ENCODE results near the gene DNAAF1. TPM values are rescaled to one million over a fixed set of nuclear protein-coding genes. Genes with fewer than 3 reads are reported as not detected.

Gene DNAAF1
- total RNA-seq, 1 experiment from 2014 or later: not detected

GRCh38 chr16:84176192-84177053, 31.3 kb downstream of the DNAAF1 start:
- Mint-ChIP-seq H3K27ac (ENCODE audit: low read depth, unreplicated experiment) (peak overlapping the region; percentile 85), H3K4me1 (ENCODE audit: insufficient read depth, unreplicated experiment) (peaks cover 6% of the 10 kb centered on the region), H3K36me3 (ENCODE audit: insufficient read depth, unreplicated experiment) (peaks cover 6% of the 10 kb centered on the region), H3K27me3 (ENCODE audit: insufficient read depth, unreplicated experiment) (no peaks in the 10 kb centered on the region), H3K4me3 (ENCODE audit: unreplicated experiment) (no peak overlapping the region), H3K9me3 (ENCODE audit: unreplicated experiment) (no peaks in the 10 kb centered on the region)
- TF ChIP-seq CTCF (IDR thresholded peaks at IDR 0.05; ENCODE audit: unreplicated experiment): no peak
- DNase-seq (ENCODE audit: unreplicated experiment): no peak
- POLR2A ChIA-PET: interaction anchor here (0.6 to 4.9 kb wide), 8 partner anchors 9 to 183 kb away, joined by 3 to 45 read pairs (median 3); partner anchors contain the start of genes MBTPS1 and TAF1C
- intact Hi-C loops (cut with micrococcal nuclease): loop anchor here (5.0 to 10.0 kb wide), 2 partner anchors 59 to 222 kb away; partner anchors contain the start of genes MBTPS1 and OSGIN1
- BruUV-seq (replicated peaks): no TSS peak
- CTCF ChIA-PET: interaction anchor here (0.7 to 5.3 kb wide), 22 partner anchors 8 to 1534 kb away, joined by 3 to 49 read pairs (median 6); partner anchors contain the start of gene TAF1C

GRCh38 chr16:84177741-84178073, 32.6 kb downstream of the DNAAF1 start:
- no peaks in the 10 kb centered on the region for H3K27me3 Mint-ChIP-seq (ENCODE audit: insufficient read depth, unreplicated experiment)
- intact Hi-C loops (cut with micrococcal nuclease): loop anchor here (5.0 to 10.0 kb wide), 2 partner anchors 60 to 223 kb away; partner anchors contain the start of genes MBTPS1 and OSGIN1

GRCh38 chr16:84178146-84178765, 33.1 kb downstream of the DNAAF1 start:
- Mint-ChIP-seq H3K36me3 (ENCODE audit: insufficient read depth, unreplicated experiment) (peaks cover 6% of the 10 kb centered on the region), H3K27ac (ENCODE audit: low read depth, unreplicated experiment) (no peak overlapping the region), H3K9me3 (ENCODE audit: unreplicated experiment) (no peaks in the 10 kb centered on the region), H3K27me3 (ENCODE audit: insufficient read depth, unreplicated experiment) (no peaks in the 10 kb centered on the region), H3K4me3 (ENCODE audit: unreplicated experiment) (no peak overlapping the region), H3K4me1 (ENCODE audit: insufficient read depth, unreplicated experiment) (peaks cover 6% of the 10 kb centered on the region)
- BruUV-seq (replicated peaks): no TSS peak
- DNase-seq (ENCODE audit: unreplicated experiment): no peak
- intact Hi-C loops (cut with micrococcal nuclease): loop anchor here (5.0 to 10.0 kb wide), 2 partner anchors 61 to 223 kb away; partner anchors contain the start of genes MBTPS1 and OSGIN1
- ChIA-PET POLR2A (interaction anchor here (1.0 to 4.9 kb wide), 3 partner anchors 8 to 61 kb away, joined by 3 to 45 read pairs (median 22); partner anchors contain the start of genes MBTPS1 and TAF1C), CTCF (interaction anchor here (0.6 to 5.3 kb wide), 7 partner anchors 10 to 1431 kb away, joined by 3 to 49 read pairs (median 4); partner anchors contain the start of gene TAF1C)
- TF ChIP-seq CTCF (IDR thresholded peaks at IDR 0.05; ENCODE audit: unreplicated experiment): no peak

More at GRCh38 chr16:84177741-84178073, 32.6 kb downstream of the DNAAF1 start:
- DNase-seq (ENCODE audit: unreplicated experiment): peak; percentile 36
- Mint-ChIP-seq H3K36me3 (ENCODE audit: insufficient read depth, unreplicated experiment) (peaks cover 6% of the 10 kb centered on the region), H3K4me1 (ENCODE audit: insufficient read depth, unreplicated experiment) (peaks cover 6% of the 10 kb centered on the region), H3K9me3 (ENCODE audit: unreplicated experiment) (no peaks in the 10 kb centered on the region), H3K4me3 (ENCODE audit: unreplicated experiment) (no peak overlapping the region), H3K27ac (ENCODE audit: low read depth, unreplicated experiment) (peak overlapping the region; percentile 85)
- POLR2A ChIA-PET: interaction anchor here (0.6 to 4.9 kb wide), 5 partner anchors 9 to 94 kb away, joined by 3 to 45 read pairs (median 3); partner anchors contain the start of genes MBTPS1 and TAF1C
- no peak for TF ChIP-seq CTCF (IDR thresholded peaks at IDR 0.05; ENCODE audit: unreplicated experiment)
- BruUV-seq (replicated peaks): no TSS peak
- CTCF ChIA-PET: interaction anchor here (0.6 to 5.3 kb wide), 6 partner anchors 10 to 114 kb away, joined by 3 to 49 read pairs (median 5); partner anchors contain the start of gene TAF1C

All from MCF 10A (cell line).